Chondrocyte (in vitro differentiated cells): ENCODE data around the gene ACSF3. TPM values are rescaled to one million over a fixed set of nuclear protein-coding genes. Genes with fewer than 3 reads are reported as not detected.
"Not testable (repeated sequence)": the region's sequence is repeated elsewhere in the genome, so short reads cannot be mapped to it uniquely, and the experiment has no call there.

Source experiments
- DNase-seq: peaks from one replicate; pipeline ENCODE4 v3.0.0; 2021; ENCODE audit warnings: mixed read lengths, low spot score
- H3K27ac Mint-ChIP-seq: one replicate; pipeline ENCODE4 v1.8.0; 2021; ENCODE audit warnings: mild to moderate bottlenecking, moderate library complexity, mixed read lengths; ENCODE audit not compliant: unreplicated experiment
- H3K27me3 Mint-ChIP-seq: 2 replicates; pipeline ENCODE4 v1.8.0; 2021; ENCODE audit warnings: low read depth, mixed read lengths
- H3K36me3 Mint-ChIP-seq: 2 replicates; pipeline ENCODE4 v1.8.0; 2021; ENCODE audit warnings: low read depth, mixed read lengths
- H3K4me1 Mint-ChIP-seq: 2 replicates; pipeline ENCODE4 v1.8.0; 2021; ENCODE audit warnings: low read depth, mild to moderate bottlenecking, mixed read lengths
- H3K4me3 Mint-ChIP-seq: one replicate; pipeline ENCODE4 v1.8.0; 2021; ENCODE audit warnings: mild to moderate bottlenecking, moderate library complexity, mixed read lengths; ENCODE audit not compliant: unreplicated experiment
- H3K9me3 Mint-ChIP-seq: 2 replicates; pipeline ENCODE4 v1.8.0; 2021; ENCODE audit warnings: low read depth, mixed read lengths
- total RNA-seq: library from RNA; stranded (reverse); gene quantifications from 3 replicates; pipeline ENCODE4 v1.2.1, GENCODE V29; 2021
- TF ChIP-seq, protein P1 (sequence below): fragments of 200-600 bp; sonication (generic); IDR thresholded peaks from 2 replicates; pipeline ENCODE4 v1.5.0; 2021; ENCODE audit warnings: antibody characterized with exemption, mild to moderate bottlenecking, moderate library complexity

Gene ACSF3
- total RNA-seq, 1 donor from 2014 or later, result 19.5 TPM

DNA sequence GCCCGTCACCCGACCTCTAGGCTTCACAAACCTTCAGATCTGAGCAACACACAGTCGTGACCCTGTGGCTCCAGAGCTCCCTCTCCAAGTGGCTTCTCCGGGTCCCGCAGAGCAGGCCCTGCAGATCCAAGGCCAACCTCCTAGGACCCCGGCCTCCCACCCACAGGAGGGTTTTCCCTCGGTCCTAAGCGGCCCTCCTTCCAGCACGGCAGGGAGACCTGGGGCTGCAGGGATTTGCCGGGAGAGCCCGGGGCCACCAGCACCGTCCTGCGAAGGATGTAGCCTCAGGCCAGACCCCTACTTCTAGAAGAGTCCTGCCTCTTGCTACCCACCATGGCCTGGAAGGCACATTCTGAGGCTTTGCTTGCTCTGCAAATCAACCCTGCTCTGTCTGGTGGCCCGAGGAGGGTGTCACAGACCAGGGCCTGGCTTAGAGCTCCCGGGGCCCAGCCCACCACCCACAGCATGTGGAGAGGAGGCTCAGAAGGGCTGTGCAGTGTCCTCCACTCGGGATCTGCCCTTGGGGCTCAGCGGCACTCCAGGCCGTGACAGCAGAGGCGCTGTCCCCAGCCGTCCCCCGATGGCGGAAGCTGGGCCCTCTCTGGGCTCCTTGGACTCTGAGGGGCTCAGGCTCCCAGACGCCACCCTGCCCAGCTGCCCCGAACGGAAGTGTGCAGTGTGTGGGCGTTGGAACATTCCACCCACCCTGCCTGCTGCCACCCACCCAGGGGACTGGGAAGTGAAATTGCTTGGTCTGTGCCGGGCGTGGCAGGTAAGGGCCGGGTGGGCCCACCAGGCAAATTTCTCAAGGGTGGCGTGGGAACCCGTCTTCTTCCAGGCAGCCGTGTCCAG lies 28.8 kb upstream of the ACSF3 start:
- TF ChIP-seq, protein P1, sequence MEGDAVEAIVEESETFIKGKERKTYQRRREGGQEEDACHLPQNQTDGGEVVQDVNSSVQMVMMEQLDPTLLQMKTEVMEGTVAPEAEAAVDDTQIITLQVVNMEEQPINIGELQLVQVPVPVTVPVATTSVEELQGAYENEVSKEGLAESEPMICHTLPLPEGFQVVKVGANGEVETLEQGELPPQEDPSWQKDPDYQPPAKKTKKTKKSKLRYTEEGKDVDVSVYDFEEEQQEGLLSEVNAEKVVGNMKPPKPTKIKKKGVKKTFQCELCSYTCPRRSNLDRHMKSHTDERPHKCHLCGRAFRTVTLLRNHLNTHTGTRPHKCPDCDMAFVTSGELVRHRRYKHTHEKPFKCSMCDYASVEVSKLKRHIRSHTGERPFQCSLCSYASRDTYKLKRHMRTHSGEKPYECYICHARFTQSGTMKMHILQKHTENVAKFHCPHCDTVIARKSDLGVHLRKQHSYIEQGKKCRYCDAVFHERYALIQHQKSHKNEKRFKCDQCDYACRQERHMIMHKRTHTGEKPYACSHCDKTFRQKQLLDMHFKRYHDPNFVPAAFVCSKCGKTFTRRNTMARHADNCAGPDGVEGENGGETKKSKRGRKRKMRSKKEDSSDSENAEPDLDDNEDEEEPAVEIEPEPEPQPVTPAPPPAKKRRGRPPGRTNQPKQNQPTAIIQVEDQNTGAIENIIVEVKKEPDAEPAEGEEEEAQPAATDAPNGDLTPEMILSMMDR, result no peak
- H3K4me3 Mint-ChIP-seq, result no peak overlapping the region
- no peaks in the 10 kb centered on the region for H3K36me3 Mint-ChIP-seq
- H3K27me3 Mint-ChIP-seq, result peaks cover 29% of the 10 kb centered on the region
- H3K9me3 Mint-ChIP-seq, result no peaks in the 10 kb centered on the region
- DNase-seq, result no peak
- no peak overlapping the region for H3K27ac Mint-ChIP-seq
- no peaks in the 10 kb centered on the region for H3K4me1 Mint-ChIP-seq

DNA sequence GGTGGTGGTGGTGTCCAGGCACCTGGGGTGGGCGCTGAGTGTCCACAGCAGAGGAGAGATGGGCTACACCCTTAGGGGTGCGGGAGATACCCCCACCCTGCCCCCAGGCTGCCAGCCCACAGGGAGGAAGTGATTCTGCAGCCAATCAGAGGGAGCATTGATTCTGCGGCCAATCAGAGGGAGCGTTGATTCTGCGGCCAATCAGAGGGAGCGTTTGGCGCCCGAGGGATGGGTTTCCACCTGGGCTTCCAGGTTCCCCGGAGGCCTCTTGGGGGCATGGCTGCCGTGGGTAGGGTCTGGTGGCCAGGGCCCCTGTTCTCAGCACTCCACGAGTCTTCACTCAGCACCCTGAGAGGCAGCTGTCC lies 28.2 kb upstream of the ACSF3 start:
- no peaks in the 10 kb centered on the region for H3K4me1 Mint-ChIP-seq
- no peaks in the 10 kb centered on the region for H3K9me3 Mint-ChIP-seq
- H3K27ac Mint-ChIP-seq, result no peak overlapping the region
- H3K27me3 Mint-ChIP-seq, result peaks cover 25% of the 10 kb centered on the region
- no peak overlapping the region for H3K4me3 Mint-ChIP-seq
- TF ChIP-seq, protein P1, result no peak
- no peak for DNase-seq
- H3K36me3 Mint-ChIP-seq, result no peaks in the 10 kb centered on the region

DNA sequence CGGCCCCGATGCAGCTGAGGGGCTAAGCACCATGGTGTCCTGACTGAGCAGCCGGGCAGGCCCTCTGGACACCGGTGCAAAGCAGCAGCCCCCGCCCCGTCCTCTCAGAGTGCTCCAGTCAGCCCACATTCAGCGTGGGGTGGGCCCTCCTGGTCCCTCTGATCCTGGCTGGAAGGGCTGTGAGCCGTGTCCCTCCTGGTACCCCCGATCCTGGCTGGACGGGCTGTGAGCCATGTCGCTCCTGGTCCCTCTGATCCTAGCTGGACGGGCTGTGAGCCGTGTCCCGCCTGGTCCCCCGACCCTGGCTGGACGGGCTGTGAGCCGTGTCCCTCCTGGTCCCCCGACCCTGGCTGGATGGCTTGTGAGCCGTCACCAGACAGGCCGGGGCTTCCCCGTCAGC lies 26.9 kb upstream of the ACSF3 start:
- Mint-ChIP-seq H3K27ac (no peak overlapping the region), H3K27me3 (peaks cover 21% of the 10 kb centered on the region), H3K4me3 (no peak overlapping the region), H3K4me1 (no peaks in the 10 kb centered on the region), H3K9me3 (no peaks in the 10 kb centered on the region), H3K36me3 (no peaks in the 10 kb centered on the region)
- no peak for DNase-seq
- TF ChIP-seq, protein P1, result no peak

DNA sequence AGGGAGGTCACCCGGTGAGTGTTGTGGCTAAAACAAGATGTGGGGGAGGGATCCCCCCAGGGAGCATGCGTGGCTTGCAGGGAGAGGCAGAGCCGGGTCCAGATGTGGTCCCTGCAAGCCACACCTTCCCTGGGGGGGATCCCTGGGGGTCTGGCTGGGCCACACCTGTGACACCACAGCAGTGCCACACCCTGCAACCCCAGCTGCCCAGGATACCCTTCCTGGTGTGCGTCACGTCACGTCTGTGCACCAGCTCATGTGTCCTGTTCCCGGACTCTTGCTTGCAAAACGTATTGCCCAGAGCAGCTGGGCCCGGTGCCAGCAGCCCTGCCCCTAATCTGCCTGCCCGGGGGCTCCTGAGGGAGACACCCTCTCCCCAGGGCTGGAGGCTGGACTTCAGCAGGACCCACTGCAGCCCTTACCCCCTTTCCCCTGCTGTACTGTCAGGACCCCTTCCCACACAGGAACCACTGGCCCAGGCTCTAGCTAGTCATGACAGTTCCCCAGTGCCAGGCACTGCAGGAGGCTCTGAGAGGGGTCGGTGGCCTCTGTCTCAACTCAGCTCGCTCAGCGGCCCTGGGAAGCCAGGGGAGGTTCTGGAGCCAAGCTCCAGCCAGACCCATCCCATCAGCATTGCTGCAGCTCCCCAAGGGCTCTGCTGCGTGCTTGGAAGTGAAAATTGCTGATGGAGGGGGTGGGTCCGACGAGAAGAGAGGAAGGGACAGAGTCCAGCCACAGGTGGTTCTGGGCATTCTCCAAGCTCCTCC lies 25.8 kb upstream of the ACSF3 start:
- H3K27me3 Mint-ChIP-seq, result peaks cover 22% of the 10 kb centered on the region
- H3K9me3 Mint-ChIP-seq, result no peaks in the 10 kb centered on the region
- DNase-seq, result no peak
- no peaks in the 10 kb centered on the region for H3K36me3 Mint-ChIP-seq
- peaks cover 4% of the 10 kb centered on the region for H3K4me1 Mint-ChIP-seq
- H3K27ac Mint-ChIP-seq, result no peak overlapping the region
- no peak overlapping the region for H3K4me3 Mint-ChIP-seq
- TF ChIP-seq, protein P1, result no peak

DNA sequence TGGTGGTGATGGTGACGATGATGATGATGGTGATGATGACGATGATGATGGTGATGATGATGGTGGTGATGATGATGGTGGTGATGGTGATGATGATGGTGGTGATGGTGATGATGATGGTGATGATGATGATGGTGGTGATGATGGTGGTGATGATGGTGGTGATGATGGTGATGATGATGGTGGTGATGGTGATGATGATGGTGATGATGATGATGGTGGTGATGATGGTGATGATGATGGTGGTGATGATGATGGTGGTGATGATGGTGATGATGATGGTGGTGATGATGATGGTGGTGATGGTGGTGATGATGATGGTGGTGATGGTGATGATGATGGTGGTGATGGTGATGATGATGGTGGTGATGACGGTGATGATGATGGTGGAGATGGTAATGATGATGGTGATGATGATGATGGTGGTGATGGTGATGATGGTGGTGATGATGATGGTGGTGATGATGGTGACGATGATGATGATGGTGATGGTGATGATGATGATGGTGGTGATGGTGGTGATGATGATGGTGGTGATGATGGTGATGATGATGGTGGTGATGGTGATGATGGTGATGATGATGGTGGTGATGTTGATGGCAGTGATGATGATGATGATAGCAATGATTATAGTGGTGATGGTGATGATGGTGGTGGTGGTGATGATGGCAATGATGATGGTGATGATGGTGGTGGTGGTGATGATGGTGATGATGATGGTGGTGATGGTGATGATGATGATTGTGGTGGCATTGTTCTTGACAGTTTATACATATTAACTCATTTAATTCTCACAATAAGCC lies 24.6 kb upstream of the ACSF3 start:
- not testable (repeated sequence) for H3K27ac Mint-ChIP-seq, DNase-seq, H3K4me3 Mint-ChIP-seq, H3K4me1 Mint-ChIP-seq, H3K36me3 Mint-ChIP-seq, H3K9me3 Mint-ChIP-seq
- peaks cover 20% of the 10 kb centered on the region for H3K27me3 Mint-ChIP-seq
